ENCODE measurements around the gene ATXN1. TPM values are rescaled to one million over a fixed set of nuclear protein-coding genes. Genes with fewer than 3 reads are reported as not detected.
A peak's percentile ranks its signal among the peaks of the same experiment; 100 is the strongest.

Gene ATXN1
- total RNA-seq, 5 donors from 2014 or later (not counting 1 experiment from before 2014, with no cell fraction given): 65.1 to 101 (median 77.5) TPM

DNA sequence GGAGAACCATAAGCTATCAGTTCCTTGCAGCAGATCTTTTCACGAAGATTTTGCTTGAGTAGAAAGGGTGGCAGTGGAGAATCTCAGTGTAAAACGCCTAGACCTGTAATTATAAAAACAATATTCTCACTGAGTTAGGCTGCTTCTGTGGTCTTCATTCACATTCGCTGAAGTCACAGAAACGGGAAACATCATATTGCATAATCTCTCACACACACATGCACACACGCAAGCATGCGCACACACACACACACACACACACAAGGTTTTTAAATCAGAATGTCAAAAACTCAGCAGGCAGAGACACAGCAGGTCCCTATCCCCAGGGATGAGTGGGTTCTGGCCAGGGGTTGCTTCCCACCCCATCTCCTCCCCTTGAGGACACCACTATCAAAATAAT is 175.5 kb downstream of the ATXN1 start:
- Histone ChIP-seq H3K36me3 (ENCODE audit: control insufficient read depth in 2 of 2, extremely low read depth in 1 of 2, insufficient read depth in 1 of 2, low read length in 1 of 2) (peaks cover 0 to 24% of the 10 kb centered on the region in 2 donors), H3K27me3 (replicated peaks in 1 of 2; ENCODE audit: control insufficient read depth in 2 of 2, extremely low read depth in 1 of 2, insufficient read depth in 2 of 2, low read length in 1 of 2) (no peaks in the 10 kb centered on the region), H3K4me3 (ENCODE audit: control insufficient read depth in 1 of 2, extremely low read depth in 1 of 2, low read length in 1 of 2) (no peak overlapping the region), H3K27ac (ENCODE audit: low read length) (no peak overlapping the region), H3K4me1 (ENCODE audit: control insufficient read depth in 1 of 2, extremely low read depth in 1 of 2, insufficient read depth in 2 of 2, low read length in 2 of 2) (no peaks in the 10 kb centered on the region), H3K9me3 (no peaks in the 10 kb centered on the region)
- ChIA-PET CTCF (no interaction called here), POLR2A (interaction anchor here in 1 of 2 donors (0.7 kb wide), 1 partner anchor 18 kb away, joined by 3 read pairs; no protein-coding TSS in a partner anchor)
- Mint-ChIP-seq H3K9me3 (no peaks in the 10 kb centered on the region), H3K4me3 (peak overlapping the region in 1 of 3 donors; percentile 42), H3K4me1 (peaks cover 4 to 15% (median 4%) of the 10 kb centered on the region in 3 donors), H3K36me3 (peaks cover 44% of the 10 kb centered on the region), H3K27ac (peak overlapping the region in 1 of 2 donors; percentile 0), H3K27me3 (no peaks in the 10 kb centered on the region)
- DNase-seq (no peak), ATAC-seq (replicated peaks in 1 of 4) (no peak)
- 83% methylated on average over 2 of the region's 6 CpGs for WGBS (ENCODE audit: insufficient coverage)

GRCh38 chr6:16583144-16583762 is 178.0 kb downstream of the ATXN1 start:
- Mint-ChIP-seq H3K4me1 (peaks cover 0 to 13% (median 4%) of the 10 kb centered on the region in 3 donors), H3K9me3 (no peaks in the 10 kb centered on the region), H3K27ac (no peak overlapping the region), H3K36me3 (peaks cover 57% of the 10 kb centered on the region), H3K4me3 (no peak overlapping the region), H3K27me3 (no peaks in the 10 kb centered on the region)
- Histone ChIP-seq H3K4me3 (ENCODE audit: control insufficient read depth in 1 of 2, extremely low read depth in 1 of 2, low read length in 1 of 2) (no peak overlapping the region), H3K9me3 (no peaks in the 10 kb centered on the region), H3K27ac (ENCODE audit: low read length) (no peak overlapping the region), H3K27me3 (replicated peaks in 1 of 2; ENCODE audit: control insufficient read depth in 2 of 2, extremely low read depth in 1 of 2, insufficient read depth in 2 of 2, low read length in 1 of 2) (no peaks in the 10 kb centered on the region), H3K36me3 (ENCODE audit: control insufficient read depth in 2 of 2, extremely low read depth in 1 of 2, insufficient read depth in 1 of 2, low read length in 1 of 2) (peaks cover 0 to 27% of the 10 kb centered on the region in 2 donors), H3K4me1 (ENCODE audit: control insufficient read depth in 1 of 2, extremely low read depth in 1 of 2, insufficient read depth in 2 of 2, low read length in 2 of 2) (no peaks in the 10 kb centered on the region)
- ATAC-seq (replicated peaks in 1 of 4): no peak
- CTCF ChIA-PET: interaction anchor here in 1 of 2 donors (1.5 kb wide), 1 partner anchor 39 kb away, joined by 3 read pairs; no protein-coding TSS in a partner anchor
- no peak for DNase-seq
- POLR2A ChIA-PET: no interaction called here
- WGBS (ENCODE audit: insufficient coverage): 98% methylated on average over 7 of the region's 12 CpGs

DNA sequence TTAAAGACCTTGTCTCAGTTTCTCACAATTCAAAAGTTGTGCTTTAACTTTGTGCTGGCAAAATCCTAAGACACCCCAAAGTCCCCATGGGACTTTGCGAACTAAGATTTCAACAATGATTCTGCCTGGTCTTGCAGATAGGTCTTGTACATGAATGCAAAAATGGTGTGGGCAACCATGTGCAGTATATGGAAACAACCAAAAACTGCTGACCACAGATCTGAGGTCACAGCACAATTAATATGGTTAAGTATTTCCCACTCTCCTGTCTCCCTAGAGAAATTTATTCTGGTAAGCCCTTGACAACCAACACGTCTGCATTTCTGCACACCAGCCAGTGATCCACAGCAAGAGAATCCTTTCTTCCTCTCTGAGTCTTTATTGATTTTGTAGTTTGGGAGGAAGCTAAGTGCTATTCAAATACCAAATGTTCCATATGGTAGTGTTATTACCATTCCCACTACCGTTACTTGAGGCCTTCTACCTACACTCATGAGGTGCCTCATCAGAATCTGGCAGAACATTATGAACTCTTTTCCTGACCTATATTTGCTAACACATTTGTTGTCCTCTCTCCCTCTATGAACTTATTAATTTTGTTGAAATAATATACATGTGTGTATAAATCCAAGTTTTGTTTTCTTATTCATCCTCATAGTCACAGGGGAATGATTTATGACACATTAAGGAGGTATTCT is 178.7 kb downstream of the ATXN1 start:
- no peak for DNase-seq
- WGBS (ENCODE audit: insufficient coverage): no CpG with 5 or more reads among the region's 3 CpGs
- Mint-ChIP-seq H3K27me3 (no peaks in the 10 kb centered on the region), H3K4me1 (peaks cover 0 to 9% (median 4%) of the 10 kb centered on the region in 3 donors), H3K27ac (no peak overlapping the region), H3K4me3 (no peak overlapping the region), H3K9me3 (no peaks in the 10 kb centered on the region), H3K36me3 (peaks cover 56% of the 10 kb centered on the region)
- Histone ChIP-seq H3K36me3 (ENCODE audit: control insufficient read depth in 2 of 2, extremely low read depth in 1 of 2, insufficient read depth in 1 of 2, low read length in 1 of 2) (peaks cover 0 to 27% of the 10 kb centered on the region in 2 donors), H3K27ac (ENCODE audit: low read length) (no peak overlapping the region), H3K4me1 (ENCODE audit: control insufficient read depth in 1 of 2, extremely low read depth in 1 of 2, insufficient read depth in 2 of 2, low read length in 2 of 2) (no peaks in the 10 kb centered on the region), H3K27me3 (replicated peaks in 1 of 2; ENCODE audit: control insufficient read depth in 2 of 2, extremely low read depth in 1 of 2, insufficient read depth in 2 of 2, low read length in 1 of 2) (no peaks in the 10 kb centered on the region), H3K9me3 (no peaks in the 10 kb centered on the region), H3K4me3 (ENCODE audit: control insufficient read depth in 1 of 2, extremely low read depth in 1 of 2, low read length in 1 of 2) (no peak overlapping the region)
- ChIA-PET CTCF (interaction anchor here in 1 of 2 donors (1.5 kb wide), 1 partner anchor 39 kb away, joined by 3 read pairs; no protein-coding TSS in a partner anchor), POLR2A (no interaction called here)
- ATAC-seq (replicated peaks in 1 of 4): no peak

GRCh38 chr6:16578695-16579285 is 182.5 kb downstream of the ATXN1 start:
- Mint-ChIP-seq H3K4me3 (no peak overlapping the region), H3K4me1 (peaks cover 0 to 13% (median 2%) of the 10 kb centered on the region in 3 donors), H3K27ac (no peak overlapping the region), H3K36me3 (peaks cover 55% of the 10 kb centered on the region), H3K27me3 (no peaks in the 10 kb centered on the region), H3K9me3 (no peaks in the 10 kb centered on the region)
- Histone ChIP-seq H3K4me1 (ENCODE audit: control insufficient read depth in 1 of 2, extremely low read depth in 1 of 2, insufficient read depth in 2 of 2, low read length in 2 of 2) (no peaks in the 10 kb centered on the region), H3K4me3 (ENCODE audit: control insufficient read depth in 1 of 2, extremely low read depth in 1 of 2, low read length in 1 of 2) (no peak overlapping the region), H3K36me3 (ENCODE audit: control insufficient read depth in 2 of 2, extremely low read depth in 1 of 2, insufficient read depth in 1 of 2, low read length in 1 of 2) (peaks cover 0 to 21% of the 10 kb centered on the region in 2 donors), H3K27me3 (replicated peaks in 1 of 2; ENCODE audit: control insufficient read depth in 2 of 2, extremely low read depth in 1 of 2, insufficient read depth in 2 of 2, low read length in 1 of 2) (no peaks in the 10 kb centered on the region), H3K9me3 (no peaks in the 10 kb centered on the region), H3K27ac (ENCODE audit: low read length) (no peak overlapping the region)
- no peak for DNase-seq
- ATAC-seq (replicated peaks in 1 of 4): no peak
- 100% methylated on average over 1 of the region's 3 CpGs for WGBS (ENCODE audit: insufficient coverage)
- POLR2A ChIA-PET: interaction anchor here in 1 of 2 donors (0.6 kb wide), 1 partner anchor 1217 kb away, joined by 3 read pairs; no protein-coding TSS in a partner anchor
- CTCF ChIA-PET: interaction anchor here (0.6 to 1.3 kb wide), 4 partner anchors 29 to 256 kb away, joined by 3 read pairs; no protein-coding TSS in a partner anchor

DNA sequence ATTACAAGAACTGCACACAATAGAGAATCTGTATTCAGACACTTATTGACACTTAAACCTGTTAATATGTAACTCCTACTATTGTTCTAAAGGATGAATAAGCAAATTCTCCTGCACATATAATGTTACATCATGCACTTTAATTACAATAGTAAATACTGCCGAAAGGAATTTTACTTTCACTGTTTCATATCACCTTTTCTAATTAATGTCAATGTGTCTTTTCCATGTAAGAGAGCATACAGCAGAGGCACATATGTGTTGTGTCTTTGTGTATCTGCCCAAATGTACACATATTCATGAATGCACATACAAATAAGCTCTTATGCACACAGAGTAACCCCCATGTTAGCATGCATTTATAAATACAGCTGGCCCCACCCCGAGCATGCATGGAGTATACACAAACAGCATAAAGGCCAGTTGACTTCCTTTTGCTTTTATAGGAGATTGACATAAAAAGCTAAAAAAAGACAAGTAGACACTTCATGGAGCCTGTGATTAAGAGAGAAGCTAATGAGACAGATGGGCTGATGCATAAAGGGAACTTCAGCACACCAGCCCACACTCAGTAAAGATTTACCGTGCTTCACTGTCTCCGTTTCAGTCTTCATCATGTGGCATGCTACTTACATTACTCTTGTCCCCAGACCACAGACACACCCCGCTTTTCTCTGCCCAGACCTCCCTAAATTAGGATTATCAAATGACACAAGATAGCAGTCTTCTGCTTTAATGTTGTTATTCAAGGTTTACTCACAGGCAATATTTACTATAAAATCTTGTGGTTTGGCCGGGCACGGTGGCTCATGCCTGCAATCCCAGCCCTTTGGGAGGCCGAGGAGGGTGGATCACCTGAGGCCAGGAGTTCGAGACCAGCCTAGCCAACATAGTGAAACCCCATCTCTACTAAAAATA is 184.6 kb downstream of the ATXN1 start:
- Mint-ChIP-seq H3K9me3 (no peaks in the 10 kb centered on the region), H3K36me3 (peaks cover 54% of the 10 kb centered on the region), H3K27ac (no peak overlapping the region), H3K27me3 (no peaks in the 10 kb centered on the region), H3K4me1 (peaks cover 6 to 23% (median 7%) of the 10 kb centered on the region in 3 donors), H3K4me3 (no peak overlapping the region)
- H3K36me3 ChIP-seq (ENCODE audit: control insufficient read depth in 2 of 2, extremely low read depth in 1 of 2, insufficient read depth in 1 of 2, low read length in 1 of 2): peaks cover 0 to 2% of the 10 kb centered on the region in 2 donors
- no peak overlapping the region for H3K4me3 ChIP-seq (ENCODE audit: control insufficient read depth in 1 of 2, extremely low read depth in 1 of 2, low read length in 1 of 2)
- H3K27ac ChIP-seq (ENCODE audit: low read length): no peak overlapping the region
- DNase-seq (no peak), ATAC-seq (replicated peaks in 1 of 4) (no peak)
- POLR2A ChIA-PET: interaction anchor here (0.7 to 1.3 kb wide), 2 partner anchors 18 to 185 kb away, joined by 4 to 7 read pairs; no protein-coding TSS in a partner anchor
- H3K27me3 ChIP-seq (replicated peaks in 1 of 2; ENCODE audit: control insufficient read depth in 2 of 2, extremely low read depth in 1 of 2, insufficient read depth in 2 of 2, low read length in 1 of 2): no peaks in the 10 kb centered on the region
- CTCF ChIA-PET: interaction anchor here (0.6 to 0.7 kb wide), 2 partner anchors 38 to 193 kb away, joined by 3 to 4 read pairs; no protein-coding TSS in a partner anchor
- H3K4me1 ChIP-seq (ENCODE audit: control insufficient read depth in 1 of 2, extremely low read depth in 1 of 2, insufficient read depth in 2 of 2, low read length in 2 of 2): no peaks in the 10 kb centered on the region
- WGBS (ENCODE audit: insufficient coverage): 100% methylated on average over 2 of the region's 9 CpGs
- H3K9me3 ChIP-seq: no peaks in the 10 kb centered on the region
